Activated naive CD4-positive, alpha-beta T cell (primary cell): Measurements from ENCODE around the gene OR6K2.

Experiments used
- DNase-seq, 4 experiments: peaks; one replicate each; lab custom pipeline; 2025; lab: John Stamatoyannopoulos, UW

Gene OR6K2

DNA sequence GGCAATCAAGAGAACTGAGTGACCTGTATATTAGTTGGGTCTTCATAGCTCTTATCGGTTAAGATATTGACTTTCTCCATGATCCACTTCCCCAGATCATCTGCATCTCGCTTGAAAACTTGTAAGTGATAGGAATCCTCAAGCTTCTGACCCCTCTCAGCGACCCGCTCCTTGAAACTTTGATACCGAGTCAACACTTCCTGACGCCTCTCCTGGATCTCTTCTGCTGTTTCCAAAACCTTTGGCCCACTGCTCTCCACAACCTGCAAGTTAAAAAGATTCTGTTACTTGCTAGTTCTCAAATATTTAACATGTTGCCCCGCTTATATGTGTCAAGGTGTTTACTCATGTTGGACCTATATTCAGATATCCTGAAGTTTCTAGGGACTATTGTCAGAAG lies 15.4 kb downstream of the OR6K2 start:
- no peak for DNase-seq

GRCh38 chr1:158681606-158682005 lies 18.8 kb downstream of the OR6K2 start:
- DNase-seq, result no peak

DNA sequence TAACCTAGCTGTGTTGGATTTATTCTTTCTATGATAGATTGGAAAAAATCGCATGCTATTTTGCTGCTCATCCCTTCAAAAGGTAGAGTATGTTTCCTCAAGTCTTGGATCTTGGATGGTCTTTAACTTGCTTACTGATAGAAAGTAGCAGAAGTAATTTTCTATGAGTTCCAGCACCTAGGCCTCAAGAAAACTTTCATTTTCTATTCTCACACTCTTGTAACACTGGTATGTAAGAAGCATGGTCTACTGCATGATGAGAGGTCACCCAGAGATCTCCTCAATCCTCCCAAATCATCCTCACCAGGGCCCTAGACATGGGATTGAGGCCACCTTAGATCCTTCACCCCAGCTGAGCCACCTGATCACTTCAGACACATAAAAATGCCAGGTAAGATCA lies 21.2 kb downstream of the OR6K2 start:
- no peak for DNase-seq

DNA sequence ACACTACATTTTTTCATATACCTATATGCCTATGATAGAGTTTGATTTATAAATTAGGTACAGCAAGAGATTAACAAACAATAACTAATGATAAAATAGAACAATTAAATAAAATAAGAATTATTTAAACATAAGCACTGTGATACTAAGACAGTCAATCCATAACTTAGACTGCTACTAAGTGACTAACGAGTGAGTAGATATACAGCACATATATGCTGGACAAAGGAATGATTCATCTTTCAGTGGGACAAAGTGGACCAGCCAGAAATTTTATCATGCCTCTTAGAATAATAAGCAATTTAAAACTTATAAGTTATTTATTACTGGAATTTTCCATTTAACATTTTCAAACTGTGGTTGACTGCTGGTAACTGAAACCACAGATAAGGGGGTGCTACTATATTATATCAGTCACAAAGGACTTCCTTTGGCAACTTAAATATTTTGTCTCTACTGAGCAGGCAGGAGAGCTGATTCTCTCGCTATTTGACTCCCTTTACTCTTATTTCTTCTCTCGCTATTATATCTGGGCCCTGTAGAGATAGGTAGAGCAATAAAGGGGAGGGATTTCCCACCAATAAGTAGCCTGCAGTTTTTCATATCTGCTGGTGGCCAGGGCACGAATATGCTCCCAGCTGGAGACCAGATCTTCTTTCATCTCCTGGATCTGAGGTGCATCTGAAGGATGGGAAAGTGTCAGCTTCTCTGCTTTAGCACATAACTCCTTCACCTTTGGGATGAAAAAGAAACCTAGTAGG lies 24.7 kb downstream of the OR6K2 start:
- no peak for DNase-seq

- DNase-seq, result no peak
These were observed 26.1 kb downstream of the OR6K2 start for GRCh38 chr1:158674302-158674701.

GRCh38 chr1:158666037-158666436 lies 34.4 kb downstream of the OR6K2 start:
- no peak for DNase-seq

DNA sequence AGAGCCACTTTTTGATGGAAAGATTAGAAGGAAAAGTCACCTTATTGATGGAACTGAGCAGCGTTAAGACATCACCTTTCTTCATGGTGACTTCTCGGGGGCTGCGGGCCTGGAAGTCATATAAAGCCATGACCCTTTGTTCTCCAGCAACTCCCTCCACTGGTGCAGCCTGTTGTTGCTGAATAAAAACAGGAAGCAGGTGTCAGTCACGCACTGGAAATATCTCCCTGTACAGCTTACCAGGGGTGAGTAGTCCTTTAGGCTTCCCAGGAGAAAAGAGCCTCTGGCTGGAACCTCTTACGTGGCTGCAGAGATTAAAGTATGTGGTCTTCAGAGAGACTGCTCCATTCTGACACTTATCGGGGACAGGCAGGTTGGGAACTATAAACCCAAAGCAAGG lies 45.9 kb downstream of the OR6K2 start:
- no peak for DNase-seq

DNA sequence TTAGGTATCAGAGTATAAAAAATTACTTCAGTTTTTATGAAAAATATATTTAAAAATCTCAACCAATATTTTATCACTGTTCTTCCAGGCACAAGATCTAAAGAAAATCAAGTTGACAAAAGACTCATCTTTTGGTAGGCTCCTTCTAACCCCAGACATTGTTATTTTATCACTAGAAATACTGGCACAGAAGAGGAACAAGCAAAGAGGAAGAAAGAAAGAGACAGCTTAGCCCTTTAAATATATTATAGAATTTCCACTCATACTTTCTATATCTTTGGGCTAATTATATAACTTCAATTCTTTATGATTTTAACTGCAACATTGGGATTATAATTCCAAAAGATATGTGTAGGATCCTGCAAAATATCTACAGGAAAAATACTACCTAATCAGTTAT lies 46.4 kb downstream of the OR6K2 start:
- DNase-seq, result no peak

- DNase-seq, result no peak
These were observed 47.6 kb downstream of the OR6K2 start for GRCh38 chr1:158652721-158653334.
